Neural progenitor cell (in vitro differentiated cells): Measurements from ENCODE around the gene CHST15. TPM values are rescaled to one million over a fixed set of nuclear protein-coding genes. Genes with fewer than 3 reads are reported as not detected.

Experiments
- DNase-seq: peaks from one replicate; pipeline ENCODE4 v3.0.0-alpha.2; 2016; ENCODE audit warnings: low spot score
- H2AFZ ChIP-seq: fragments of 200-600 bp; sonication (generic); replicated peaks from 2 replicates; pipeline ENCODE4 v1.6.1; 2016; ENCODE audit warnings: antibody characterized with exemption
- H3F3A ChIP-seq: fragments of 200-600 bp; sonication (generic); 2 replicates; pipeline ENCODE4 v1.6.1; 2016; ENCODE audit warnings: antibody characterized with exemption, low read depth
- H3K27ac ChIP-seq: fragments of 200-600 bp; sonication (generic); 2 replicates; pipeline ENCODE4 v1.5.1; 2016; ENCODE audit warnings: mild to moderate bottlenecking
- H3K27me3 ChIP-seq: fragments of 200-600 bp; sonication (generic); 2 replicates; pipeline ENCODE4 v1.6.1; 2016; ENCODE audit warnings: mild to moderate bottlenecking, moderate library complexity
- H3K36me3 ChIP-seq: fragments of 200-600 bp; sonication (generic); 2 replicates; pipeline ENCODE4 v1.5.1; 2016
- H3K4me1 ChIP-seq: fragments of 200-600 bp; sonication (generic); 2 replicates; pipeline ENCODE4 v1.6.1; 2016; ENCODE audit warnings: mixed run types
- H3K4me2 ChIP-seq: fragments of 200-600 bp; sonication (generic); 2 replicates; pipeline ENCODE4 v1.6.1; 2016
- H3K4me3 ChIP-seq: fragments of 200-600 bp; sonication (generic); 2 replicates; pipeline ENCODE4 v1.5.1; 2016
- H3K79me2 ChIP-seq: fragments of 200-600 bp; sonication (generic); 2 replicates; pipeline ENCODE4 v1.6.1; 2016; ENCODE audit warnings: low read depth
- H3K9ac ChIP-seq: fragments of 200-600 bp; sonication (generic); 2 replicates; pipeline ENCODE4 v1.6.1; 2016
- H3K9me3 ChIP-seq: fragments of 200-600 bp; sonication (generic); 2 replicates; pipeline ENCODE4 v1.5.1; 2016; ENCODE audit warnings: low read depth
- H4K20me1 ChIP-seq: fragments of 200-600 bp; sonication (generic); 2 replicates; pipeline ENCODE4 v1.6.1; 2016; ENCODE audit warnings: low read depth
- H3K27ac Mint-ChIP-seq: 3 replicates; pipeline ENCODE4 v1.8.0; 2021; ENCODE audit warnings: mixed read lengths
- H3K27me3 Mint-ChIP-seq: 2 replicates; pipeline ENCODE4 v1.8.0; 2022; ENCODE audit warnings: low read depth, mild to moderate bottlenecking, inconsistent platforms, moderate library complexity, mixed read lengths; ENCODE audit not compliant: insufficient read depth
- H3K36me3 Mint-ChIP-seq: 3 replicates; pipeline ENCODE4 v1.8.0; 2021; ENCODE audit warnings: mixed read lengths
- H3K4me1 Mint-ChIP-seq: 3 replicates; pipeline ENCODE4 v1.8.0; 2021; ENCODE audit warnings: mixed read lengths
- H3K4me3 Mint-ChIP-seq: 3 replicates; pipeline ENCODE4 v1.8.0; 2021; ENCODE audit warnings: mild to moderate bottlenecking, moderate library complexity, mixed read lengths
- H3K9me3 Mint-ChIP-seq: 3 replicates; pipeline ENCODE4 v1.8.0; 2020; ENCODE audit warnings: mixed read lengths
- EZH2 ChIP-seq: fragments of 200-600 bp; sonication (generic); IDR thresholded peaks from 2 replicates; pipeline ENCODE4 v1.6.1; 2017; ENCODE audit warnings: antibody characterized with exemption, mild to moderate bottlenecking, moderate library complexity
- EZH2phosphoT487 ChIP-seq: fragments of 200-600 bp; sonication (generic); IDR thresholded peaks from 2 replicates; pipeline ENCODE4 v1.6.1; 2017; ENCODE audit warnings: antibody characterized with exemption
- total RNA-seq: library from RNA; depleted of rRNA; stranded (reverse); fragments of >200 nt; gene quantifications from 2 replicates; pipeline ENCODE4 v1.2.3, GENCODE V29; 2015; ENCODE audit warnings: low replicate concordance
- TF ChIP-seq, protein P1 (sequence below): fragments of 200-600 bp; sonication (generic); IDR thresholded peaks from 2 replicates; pipeline ENCODE4 v1.5.1; 2017; ENCODE audit warnings: antibody characterized with exemption, mild to moderate bottlenecking

CHST15 gene
- total RNA-seq, 1 donor from 2014 or later: 0.54 TPM

DNA sequence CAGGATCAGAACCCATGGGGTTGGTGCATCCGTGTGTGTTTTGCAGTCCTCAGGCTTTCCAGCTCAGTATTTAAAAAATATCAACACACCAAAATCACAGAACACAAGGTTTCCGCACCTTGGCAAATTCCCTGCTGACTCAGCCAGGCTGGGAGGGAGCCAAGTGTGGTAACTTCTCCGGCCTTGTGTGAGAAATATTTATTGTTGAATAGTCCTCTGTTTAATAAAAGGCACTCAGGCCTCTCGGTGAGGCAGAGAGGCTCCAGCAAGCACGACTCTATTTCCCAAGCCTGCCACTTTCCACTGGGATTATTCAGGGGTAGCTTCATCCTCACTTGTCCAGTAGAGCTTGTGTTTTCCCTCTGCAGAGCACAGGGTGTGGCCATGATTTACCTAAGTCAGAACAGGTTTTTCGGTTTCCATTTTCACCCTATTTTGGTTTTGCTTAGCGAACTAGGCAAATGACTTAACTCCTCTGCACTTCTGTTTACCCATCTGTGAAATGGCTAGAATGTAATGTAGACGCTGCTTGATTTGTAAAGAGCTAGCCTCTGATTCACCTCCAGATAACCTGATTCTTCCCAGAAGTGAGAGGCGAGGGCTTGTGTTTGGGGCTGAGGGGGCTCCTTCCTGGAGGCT, 13.0 kb upstream of the CHST15 start:
- Mint-ChIP-seq H3K36me3 (no peaks in the 10 kb centered on the region), H3K27me3 (peaks cover 21% of the 10 kb centered on the region), H3K27ac (peak overlapping the region; percentile 46), H3K9me3 (peaks cover 6% of the 10 kb centered on the region), H3K4me1 (peaks cover 37% of the 10 kb centered on the region), H3K4me3 (no peak overlapping the region)
- H3K4me3 ChIP-seq: no peak overlapping the region
- no peaks in the 10 kb centered on the region for H3K27me3 ChIP-seq
- no peaks in the 10 kb centered on the region for H3K36me3 ChIP-seq
- no peak overlapping the region for H3K27ac ChIP-seq
- no peak for DNase-seq
- H3K79me2 ChIP-seq: no peaks in the 10 kb centered on the region
- H3K4me2 ChIP-seq: no peak overlapping the region
- H3K9me3 ChIP-seq: no peaks in the 10 kb centered on the region
- no peaks in the 10 kb centered on the region for H4K20me1 ChIP-seq
- no peak overlapping the region for H3K9ac ChIP-seq
- H3K4me1 ChIP-seq: peaks cover 22% of the 10 kb centered on the region
- H3F3A ChIP-seq: no peaks in the 10 kb centered on the region
- TF ChIP-seq EZH2phosphoT487: no peak
- TF ChIP-seq, protein P1, sequence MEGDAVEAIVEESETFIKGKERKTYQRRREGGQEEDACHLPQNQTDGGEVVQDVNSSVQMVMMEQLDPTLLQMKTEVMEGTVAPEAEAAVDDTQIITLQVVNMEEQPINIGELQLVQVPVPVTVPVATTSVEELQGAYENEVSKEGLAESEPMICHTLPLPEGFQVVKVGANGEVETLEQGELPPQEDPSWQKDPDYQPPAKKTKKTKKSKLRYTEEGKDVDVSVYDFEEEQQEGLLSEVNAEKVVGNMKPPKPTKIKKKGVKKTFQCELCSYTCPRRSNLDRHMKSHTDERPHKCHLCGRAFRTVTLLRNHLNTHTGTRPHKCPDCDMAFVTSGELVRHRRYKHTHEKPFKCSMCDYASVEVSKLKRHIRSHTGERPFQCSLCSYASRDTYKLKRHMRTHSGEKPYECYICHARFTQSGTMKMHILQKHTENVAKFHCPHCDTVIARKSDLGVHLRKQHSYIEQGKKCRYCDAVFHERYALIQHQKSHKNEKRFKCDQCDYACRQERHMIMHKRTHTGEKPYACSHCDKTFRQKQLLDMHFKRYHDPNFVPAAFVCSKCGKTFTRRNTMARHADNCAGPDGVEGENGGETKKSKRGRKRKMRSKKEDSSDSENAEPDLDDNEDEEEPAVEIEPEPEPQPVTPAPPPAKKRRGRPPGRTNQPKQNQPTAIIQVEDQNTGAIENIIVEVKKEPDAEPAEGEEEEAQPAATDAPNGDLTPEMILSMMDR: no peak
- TF ChIP-seq EZH2: no peak
- H2AFZ ChIP-seq: no peak overlapping the region

DNA sequence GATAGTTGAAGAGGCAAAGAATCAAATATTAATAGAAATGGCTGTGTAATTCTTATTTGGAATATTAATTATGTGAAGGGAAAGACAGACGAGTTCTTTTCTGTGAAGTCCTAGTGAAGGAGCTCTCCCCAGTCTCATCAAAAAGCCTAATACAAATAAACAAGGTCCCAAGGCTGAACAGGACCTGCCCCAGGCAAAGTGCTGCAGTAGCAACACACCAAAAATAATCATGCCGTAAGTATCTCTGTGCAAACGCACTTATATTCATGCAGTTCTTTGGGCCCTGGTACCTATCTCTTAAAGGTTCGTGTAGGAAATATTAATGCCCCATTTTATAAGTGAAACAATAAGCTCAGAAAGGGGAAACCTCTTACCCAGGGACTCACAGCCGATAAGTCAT, 12.2 kb upstream of the CHST15 start:
- H3K79me2 ChIP-seq: no peaks in the 10 kb centered on the region
- Mint-ChIP-seq H3K27me3 (peaks cover 21% of the 10 kb centered on the region), H3K4me3 (no peak overlapping the region), H3K4me1 (peaks cover 37% of the 10 kb centered on the region), H3K9me3 (peaks cover 6% of the 10 kb centered on the region), H3K27ac (peak overlapping the region; percentile 46), H3K36me3 (no peaks in the 10 kb centered on the region)
- H3K4me3 ChIP-seq: no peak overlapping the region
- no peak overlapping the region for H3K27ac ChIP-seq
- H3K4me1 ChIP-seq: peaks cover 22% of the 10 kb centered on the region
- no peaks in the 10 kb centered on the region for H3F3A ChIP-seq
- no peaks in the 10 kb centered on the region for H3K27me3 ChIP-seq
- H3K4me2 ChIP-seq: no peak overlapping the region
- H3K9me3 ChIP-seq: no peaks in the 10 kb centered on the region
- TF ChIP-seq, protein P1: no peak
- TF ChIP-seq EZH2phosphoT487 (no peak), EZH2 (no peak)
- H4K20me1 ChIP-seq: no peaks in the 10 kb centered on the region
- H2AFZ ChIP-seq: no peak overlapping the region
- no peaks in the 10 kb centered on the region for H3K36me3 ChIP-seq
- H3K9ac ChIP-seq: no peak overlapping the region
- no peak for DNase-seq

DNA sequence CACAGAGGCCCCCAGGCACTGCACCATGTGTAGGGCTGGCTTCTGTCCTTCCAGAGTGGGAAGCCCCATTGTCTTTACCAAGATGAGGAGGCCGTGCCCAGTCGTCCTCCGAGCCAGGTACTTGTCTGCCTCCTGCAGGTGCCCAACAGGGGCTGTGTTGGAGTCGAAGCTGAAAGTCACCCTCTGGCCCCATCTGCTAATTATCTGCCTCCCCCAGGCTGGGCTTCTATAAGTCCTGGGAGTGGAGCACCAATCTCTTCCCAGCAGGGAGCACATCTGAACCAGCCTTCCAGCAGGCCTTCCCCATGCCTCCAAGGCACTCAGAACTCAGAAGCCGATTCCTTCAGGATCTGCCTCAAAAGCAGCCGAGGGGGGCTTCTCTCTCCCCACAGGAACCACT, 11.6 kb upstream of the CHST15 start:
- H3K9me3 ChIP-seq: no peaks in the 10 kb centered on the region
- Mint-ChIP-seq H3K9me3 (peaks cover 3% of the 10 kb centered on the region), H3K4me3 (no peak overlapping the region), H3K27ac (peak overlapping the region; percentile 46), H3K4me1 (peaks cover 34% of the 10 kb centered on the region), H3K36me3 (no peaks in the 10 kb centered on the region), H3K27me3 (peaks cover 18% of the 10 kb centered on the region)
- no peak overlapping the region for H3K9ac ChIP-seq
- no peak overlapping the region for H3K4me2 ChIP-seq
- DNase-seq: no peak
- H3K27ac ChIP-seq: no peak overlapping the region
- H3K27me3 ChIP-seq: no peaks in the 10 kb centered on the region
- no peak overlapping the region for H2AFZ ChIP-seq
- TF ChIP-seq EZH2phosphoT487: no peak
- TF ChIP-seq, protein P1: no peak
- TF ChIP-seq EZH2: no peak
- no peaks in the 10 kb centered on the region for H4K20me1 ChIP-seq
- no peaks in the 10 kb centered on the region for H3K79me2 ChIP-seq
- H3K36me3 ChIP-seq: no peaks in the 10 kb centered on the region
- no peaks in the 10 kb centered on the region for H3F3A ChIP-seq
- H3K4me3 ChIP-seq: no peak overlapping the region
- H3K4me1 ChIP-seq: peaks cover 22% of the 10 kb centered on the region
